Right cardiac atrium (tissue), 5 donors: ENCODE measurements around the gene CDX2. TPM values are rescaled to one million over a fixed set of nuclear protein-coding genes. Genes with fewer than 3 reads are reported as not detected.
A peak's percentile ranks its signal among the peaks of the same experiment; 100 is the strongest.

Experiments
- ATAC-seq, 2 donors: fragments of 200-7000 bp; cut with Tn5 transposase; one replicate each; pipeline versions ENCODE4 v1.8.0 to v1.9.1; 2020; ENCODE audit warnings: moderate library complexity in 2 of 2, mild to moderate bottlenecking in 1 of 2
- DNase-seq, 3 donors: peaks; one replicate each; pipeline ENCODE4 v3.0.0-alpha.2; 2020
- H3K27ac ChIP-seq: one replicate; pipeline ENCODE4 v1.5.1; 2013; ENCODE audit warnings: mild to moderate bottlenecking, low read length, control low read depth, moderate library complexity
- H3K27me3 ChIP-seq: one replicate; pipeline ENCODE4 v1.6.1; 2013; ENCODE audit not compliant: control insufficient read depth, insufficient read depth
- H3K4me1 ChIP-seq: one replicate; pipeline ENCODE4 v1.6.1; 2013; ENCODE audit warnings: low read length; ENCODE audit not compliant: control insufficient read depth, insufficient read depth
- H3K4me3 ChIP-seq: one replicate; pipeline ENCODE4 v1.5.1; 2013; ENCODE audit warnings: low read length, control low read depth
- H3K9me3 ChIP-seq: one replicate; pipeline ENCODE4 v1.6.1; 2013; ENCODE audit warnings: low read length; ENCODE audit not compliant: control insufficient read depth
- WGBS: extraction: QIAGEN DNeasy Blood & Tissue Kit; methylation state at CpG from one replicate; pipeline ENCODE4 v1.1.7; 2013; 5-methylcytosine and 5-hydroxymethylcytosine counted together
- intact Hi-C, 4 donors: fragments of 100-400 bp; cut with DNase I; formaldehyde crosslinking; loops; one replicate each; pipeline versions ENCODE4 v1.11.0 to v1.14.0; 2022 to 2023
- polyA plus RNA-seq: library from polyadenylated mRNA; stranded (reverse); fragments of 200-250 nt; gene quantifications from one replicate; pipeline ENCODE4 v1.2.3, GENCODE V29; 2013
- total RNA-seq, 4 donors: library from RNA; stranded (reverse); fragmentation: NEBNext Ultra II Directional; extraction: Animal tissue kit (Norgen Biotek cat#: 25700); gene quantifications; one replicate each; pipeline ENCODE4 v1.2.1, GENCODE V29; 2021
- donor health status: healthy with polysubstance abuse.
- donor health status: DM: no; HTN: yes; CAD: no.
- donor health status: DM: no; HTN: no; CAD: no.
- donor health status: DM: no; HTN: yes; CAD: no; lungs with severe emphysema.
- donor health status: DM: yes; HTN: yes; CAD: no.

The CDX2 gene
- total and polyA plus RNA-seq, 5 donors = not detected

GRCh38 chr13:27918041-27918917 lies 50.8 kb downstream of the CDX2 start:
- no peak overlapping the region for H3K27ac ChIP-seq
- H3K9me3 ChIP-seq = no peaks in the 10 kb centered on the region
- peaks cover 2% of the 10 kb centered on the region for H3K4me1 ChIP-seq
- intact Hi-C loops = no loop called here
- ATAC-seq (no peak), DNase-seq (no peak)
- H3K27me3 ChIP-seq = peaks cover 5% of the 10 kb centered on the region
- 12% methylated on average over 46 of the region's 46 CpGs for WGBS
- H3K4me3 ChIP-seq = no peak overlapping the region

GRCh38 chr13:27917121-27917947 lies 51.8 kb downstream of the CDX2 start:
- Histone ChIP-seq H3K9me3 (no peaks in the 10 kb centered on the region), H3K27ac (no peak overlapping the region), H3K4me1 (peaks cover 2% of the 10 kb centered on the region), H3K27me3 (peaks cover 5% of the 10 kb centered on the region), H3K4me3 (peak overlapping the region; percentile 2)
- 3% methylated on average over 48 of the region's 48 CpGs for WGBS
- no peak for ATAC-seq
- DNase-seq = no peak
- intact Hi-C loops = no loop called here

- Histone ChIP-seq H3K9me3 (no peaks in the 10 kb centered on the region), H3K4me1 (peaks cover 2% of the 10 kb centered on the region), H3K4me3 (no peak overlapping the region), H3K27ac (no peak overlapping the region), H3K27me3 (peaks cover 5% of the 10 kb centered on the region)
- ATAC-seq (no peak), DNase-seq (no peak)
- 52% methylated on average over 10 of the region's 10 CpGs for WGBS
- intact Hi-C loops = no loop called here
Observed at GRCh38 chr13:27915301-27916207, 53.6 kb downstream of the CDX2 start.

- ATAC-seq (no peak), DNase-seq (no peak)
- intact Hi-C loops = no loop called here
- Histone ChIP-seq H3K27ac (no peak overlapping the region), H3K27me3 (peaks cover 8% of the 10 kb centered on the region), H3K9me3 (no peaks in the 10 kb centered on the region), H3K4me1 (no peaks in the 10 kb centered on the region), H3K4me3 (no peak overlapping the region)
- 77% methylated on average over 1 of the region's 1 CpG for WGBS
Observed at GRCh38 chr13:27913160-27913559, 56.0 kb downstream of the CDX2 start.

- ATAC-seq = no peak
- H3K27ac ChIP-seq = no peak overlapping the region
- no peaks in the 10 kb centered on the region for H3K9me3 ChIP-seq
- H3K4me3 ChIP-seq = no peak overlapping the region
- H3K27me3 ChIP-seq = peaks cover 11% of the 10 kb centered on the region
- intact Hi-C loops = no loop called here
- no peaks in the 10 kb centered on the region for H3K4me1 ChIP-seq
- 34% methylated on average over 2 of the region's 2 CpGs for WGBS
- no peak for DNase-seq
Observed at GRCh38 chr13:27911521-27911920, 57.6 kb downstream of the CDX2 start.

Other genes starting within 250 kb of the CDX2 start
- not detected for gene GSX1, start 176.8 kb downstream of the CDX2 start, total RNA-seq
- not detected for gene GSX1, start 176.8 kb downstream of the CDX2 start, polyA plus RNA-seq
- not detected for gene PDX1, start 49.3 kb downstream of the CDX2 start, total RNA-seq
- not detected for gene PDX1, start 49.3 kb downstream of the CDX2 start, polyA plus RNA-seq
- gene URAD, start 19.4 kb upstream of the CDX2 start, total RNA-seq = not detected
- not detected for gene URAD, start 19.4 kb upstream of the CDX2 start, polyA plus RNA-seq
- under 1 TPM in 3 of 4 donors, not detected in 1; 0.11 to 0.37 (median 0.12) TPM for gene FLT3, start 131.3 kb upstream of the CDX2 start, total RNA-seq
- 0.09 TPM for gene FLT3, start 131.3 kb upstream of the CDX2 start, polyA plus RNA-seq
- gene PAN3, start 169.2 kb upstream of the CDX2 start, total RNA-seq = 10 to 100 TPM; 12.4 to 14.6 (median 12.9) TPM
- gene PAN3, start 169.2 kb upstream of the CDX2 start, polyA plus RNA-seq = 4.9 TPM